ENCODE measurements around the gene INSIG1.

The INSIG1 gene

DNA sequence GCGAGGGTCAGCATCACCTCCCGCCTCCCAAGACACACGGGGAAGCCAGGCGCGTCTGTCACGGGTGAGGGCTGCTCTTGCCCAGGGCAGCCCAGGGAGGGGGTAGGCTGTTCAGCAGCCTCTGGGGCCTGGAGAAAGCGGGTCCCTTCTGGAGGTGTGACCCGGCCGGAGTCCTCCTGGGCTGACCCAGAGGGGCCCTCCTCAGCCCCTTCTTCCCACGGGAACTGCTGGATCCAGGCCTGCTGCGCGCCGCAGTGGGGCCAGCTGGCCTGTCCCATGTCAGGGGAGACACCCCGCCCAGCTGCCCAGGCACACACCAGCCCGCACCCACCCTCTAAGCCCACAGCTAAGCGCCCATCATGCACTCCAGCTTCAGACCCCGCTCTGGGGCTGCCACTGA is 41.8 kb downstream of the INSIG1 start:
- no peaks in the 10 kb centered on the region for H3K79me2 ChIP-seq (ENCODE audit: control insufficient read depth, insufficient read depth, low read length)
- H3K4me2 ChIP-seq (ENCODE audit: low read length) = no peak overlapping the region
- no peak overlapping the region for H3K4ac ChIP-seq (ENCODE audit: low read depth, low read length)
- no peaks in the 10 kb centered on the region for H3K4me1 ChIP-seq (ENCODE audit: control insufficient read depth, low read depth, low read length)
- no peak for DNase-seq
- H3K36me3 ChIP-seq (ENCODE audit: control insufficient read depth, insufficient read depth, low read length) = no peaks in the 10 kb centered on the region
- H2BK120ac ChIP-seq (ENCODE audit: low read depth, low read length) = no peak overlapping the region
- H3K4me3 ChIP-seq (ENCODE audit: low read length) = no peak overlapping the region
- no peak overlapping the region for H3K18ac ChIP-seq (ENCODE audit: low read length)
- H2BK15ac ChIP-seq (replicated peaks; ENCODE audit: low read depth) = no peak overlapping the region
- no peak overlapping the region for H4K5ac ChIP-seq (ENCODE audit: low read length)
- WGBS (ENCODE audit: extremely low coverage, insufficient coverage, low lambda C conversion rate) = no CpG with 5 or more reads among the region's 17 CpGs
- no peak overlapping the region for H2AK5ac ChIP-seq (ENCODE audit: low read length)
- no peak overlapping the region for H3K9ac ChIP-seq (ENCODE audit: low read length)
- no peak overlapping the region for H3K23ac ChIP-seq (ENCODE audit: low read length)
- no peaks in the 10 kb centered on the region for H3K27me3 ChIP-seq (ENCODE audit: insufficient read depth, low read length, poor library complexity)
- no peak overlapping the region for H3K56ac ChIP-seq (ENCODE audit: low read length)
- no peak overlapping the region for H2BK5ac ChIP-seq (ENCODE audit: low read length)
- H4K8ac ChIP-seq (ENCODE audit: low read depth, low read length) = no peak overlapping the region
- H3K27ac ChIP-seq (ENCODE audit: low read depth, low read length) = no peak overlapping the region
- no peaks in the 10 kb centered on the region for H3K79me1 ChIP-seq (ENCODE audit: low read length)

DNA sequence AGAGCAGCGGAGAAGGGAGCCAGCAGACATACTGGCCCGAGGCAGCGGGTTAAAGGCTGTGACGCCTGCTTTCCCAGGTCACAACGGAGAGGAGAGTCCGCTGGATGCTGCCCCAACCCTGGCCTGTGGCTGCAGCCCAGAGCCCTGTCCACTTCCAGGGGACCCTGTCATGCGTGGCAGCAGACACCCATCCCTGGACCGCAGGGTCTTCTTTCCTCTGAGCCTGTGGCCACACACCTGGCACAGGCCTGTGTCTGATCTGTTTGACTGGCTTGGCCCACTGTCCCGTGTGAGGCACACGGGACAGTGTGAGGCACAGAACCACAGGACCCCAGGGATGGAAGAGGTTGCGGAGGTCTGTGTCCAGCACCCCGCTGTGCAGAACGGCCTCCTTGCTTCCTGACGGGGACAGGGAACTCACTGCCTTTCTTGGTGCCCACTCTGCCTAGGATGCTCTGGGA is 42.4 kb downstream of the INSIG1 start:
- no peak overlapping the region for H4K5ac ChIP-seq (ENCODE audit: low read length)
- H3K9ac ChIP-seq (ENCODE audit: low read length) = no peak overlapping the region
- no peak overlapping the region for H3K4me2 ChIP-seq (ENCODE audit: low read length)
- no peaks in the 10 kb centered on the region for H3K79me2 ChIP-seq (ENCODE audit: control insufficient read depth, insufficient read depth, low read length)
- H3K4ac ChIP-seq (ENCODE audit: low read depth, low read length) = no peak overlapping the region
- H3K56ac ChIP-seq (ENCODE audit: low read length) = no peak overlapping the region
- H3K36me3 ChIP-seq (ENCODE audit: control insufficient read depth, insufficient read depth, low read length) = no peaks in the 10 kb centered on the region
- H2BK120ac ChIP-seq (ENCODE audit: low read depth, low read length) = no peak overlapping the region
- no peak overlapping the region for H2AK5ac ChIP-seq (ENCODE audit: low read length)
- no peak for DNase-seq
- H3K18ac ChIP-seq (ENCODE audit: low read length) = no peak overlapping the region
- no CpG with 5 or more reads among the region's 14 CpGs for WGBS (ENCODE audit: extremely low coverage, insufficient coverage, low lambda C conversion rate)
- H3K27ac ChIP-seq (ENCODE audit: low read depth, low read length) = no peak overlapping the region
- H3K79me1 ChIP-seq (ENCODE audit: low read length) = no peaks in the 10 kb centered on the region
- H3K27me3 ChIP-seq (ENCODE audit: insufficient read depth, low read length, poor library complexity) = no peaks in the 10 kb centered on the region
- H3K4me3 ChIP-seq (ENCODE audit: low read length) = no peak overlapping the region
- H4K8ac ChIP-seq (ENCODE audit: low read depth, low read length) = no peak overlapping the region
- no peak overlapping the region for H2BK5ac ChIP-seq (ENCODE audit: low read length)
- no peaks in the 10 kb centered on the region for H3K4me1 ChIP-seq (ENCODE audit: control insufficient read depth, low read depth, low read length)
- H2BK15ac ChIP-seq (replicated peaks; ENCODE audit: low read depth) = no peak overlapping the region
- no peak overlapping the region for H3K23ac ChIP-seq (ENCODE audit: low read length)

DNA sequence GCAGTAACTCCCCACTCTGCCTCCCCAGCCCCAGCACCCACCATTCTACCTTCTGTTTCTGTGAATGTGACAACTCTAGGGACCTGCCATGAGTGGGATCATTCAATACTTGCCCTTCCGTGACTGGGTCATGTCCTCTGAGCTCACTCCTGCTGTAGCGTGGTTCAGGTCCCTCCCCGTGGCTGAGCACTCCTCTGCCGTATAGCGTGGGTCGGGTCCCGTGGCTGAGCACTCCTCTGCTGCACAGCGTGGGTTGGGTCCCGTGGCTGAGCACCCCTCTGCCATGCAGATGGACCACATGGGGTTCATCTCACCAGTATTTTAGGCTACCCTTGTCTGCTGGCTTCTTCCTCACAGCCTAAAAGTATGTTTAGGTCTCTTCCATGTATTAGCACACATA is 43.0 kb downstream of the INSIG1 start:
- H3K27ac ChIP-seq (ENCODE audit: low read depth, low read length) = no peak overlapping the region
- no peak overlapping the region for H4K8ac ChIP-seq (ENCODE audit: low read depth, low read length)
- no peak for DNase-seq
- no peaks in the 10 kb centered on the region for H3K79me1 ChIP-seq (ENCODE audit: low read length)
- H3K9ac ChIP-seq (ENCODE audit: low read length) = no peak overlapping the region
- H3K4me2 ChIP-seq (ENCODE audit: low read length) = no peak overlapping the region
- WGBS (ENCODE audit: extremely low coverage, insufficient coverage, low lambda C conversion rate) = no CpG with 5 or more reads among the region's 9 CpGs
- no peak overlapping the region for H3K4me3 ChIP-seq (ENCODE audit: low read length)
- H3K79me2 ChIP-seq (ENCODE audit: control insufficient read depth, insufficient read depth, low read length) = no peaks in the 10 kb centered on the region
- no peak overlapping the region for H3K56ac ChIP-seq (ENCODE audit: low read length)
- no peaks in the 10 kb centered on the region for H3K27me3 ChIP-seq (ENCODE audit: insufficient read depth, low read length, poor library complexity)
- H2BK15ac ChIP-seq (replicated peaks; ENCODE audit: low read depth) = no peak overlapping the region
- no peak overlapping the region for H2BK120ac ChIP-seq (ENCODE audit: low read depth, low read length)
- no peak overlapping the region for H2BK5ac ChIP-seq (ENCODE audit: low read length)
- H3K23ac ChIP-seq (ENCODE audit: low read length) = no peak overlapping the region
- H3K18ac ChIP-seq (ENCODE audit: low read length) = no peak overlapping the region
- no peak overlapping the region for H2AK5ac ChIP-seq (ENCODE audit: low read length)
- no peak overlapping the region for H3K4ac ChIP-seq (ENCODE audit: low read depth, low read length)
- no peaks in the 10 kb centered on the region for H3K36me3 ChIP-seq (ENCODE audit: control insufficient read depth, insufficient read depth, low read length)
- no peaks in the 10 kb centered on the region for H3K4me1 ChIP-seq (ENCODE audit: control insufficient read depth, low read depth, low read length)
- no peak overlapping the region for H4K5ac ChIP-seq (ENCODE audit: low read length)

DNA sequence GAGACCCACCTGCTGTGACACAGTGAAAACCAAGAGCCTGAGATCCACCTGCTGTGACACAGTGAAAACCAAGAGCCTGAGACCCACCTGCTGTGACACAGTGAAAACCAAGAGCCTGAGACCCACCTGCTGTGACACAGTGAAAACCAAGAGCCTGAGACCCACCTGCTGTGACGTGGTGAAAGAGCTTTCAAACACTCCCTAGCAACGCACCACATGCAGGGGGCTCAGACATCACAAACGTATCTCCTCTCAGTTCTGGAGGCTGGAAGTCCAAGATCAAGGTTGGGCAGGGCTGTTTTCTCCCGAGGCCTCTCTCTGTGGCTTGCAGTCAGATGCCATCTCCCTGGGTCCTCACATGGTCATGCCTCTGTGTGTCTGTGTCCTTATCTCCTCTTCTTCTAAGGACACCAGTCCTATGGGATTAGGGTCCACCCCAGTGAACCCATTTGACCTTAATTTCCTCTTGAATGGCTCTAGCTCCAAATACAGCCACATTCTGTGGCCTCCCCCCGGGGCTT is 43.8 kb downstream of the INSIG1 start:
- no peaks in the 10 kb centered on the region for H3K79me2 ChIP-seq (ENCODE audit: control insufficient read depth, insufficient read depth, low read length)
- no peak overlapping the region for H2AK5ac ChIP-seq (ENCODE audit: low read length)
- H4K8ac ChIP-seq (ENCODE audit: low read depth, low read length) = no peak overlapping the region
- no peak overlapping the region for H2BK120ac ChIP-seq (ENCODE audit: low read depth, low read length)
- H2BK15ac ChIP-seq (replicated peaks; ENCODE audit: low read depth) = no peak overlapping the region
- H3K56ac ChIP-seq (ENCODE audit: low read length) = no peak overlapping the region
- no peaks in the 10 kb centered on the region for H3K36me3 ChIP-seq (ENCODE audit: control insufficient read depth, insufficient read depth, low read length)
- no peaks in the 10 kb centered on the region for H3K79me1 ChIP-seq (ENCODE audit: low read length)
- no peak overlapping the region for H3K23ac ChIP-seq (ENCODE audit: low read length)
- H3K27me3 ChIP-seq (ENCODE audit: insufficient read depth, low read length, poor library complexity) = no peaks in the 10 kb centered on the region
- H3K4me2 ChIP-seq (ENCODE audit: low read length) = no peak overlapping the region
- H3K18ac ChIP-seq (ENCODE audit: low read length) = no peak overlapping the region
- H3K4ac ChIP-seq (ENCODE audit: low read depth, low read length) = no peak overlapping the region
- WGBS (ENCODE audit: extremely low coverage, insufficient coverage, low lambda C conversion rate) = no CpG with 5 or more reads among the region's 5 CpGs
- no peak overlapping the region for H2BK5ac ChIP-seq (ENCODE audit: low read length)
- no peak overlapping the region for H3K4me3 ChIP-seq (ENCODE audit: low read length)
- H3K27ac ChIP-seq (ENCODE audit: low read depth, low read length) = no peak overlapping the region
- DNase-seq = no peak
- H4K5ac ChIP-seq (ENCODE audit: low read length) = no peak overlapping the region
- H3K4me1 ChIP-seq (ENCODE audit: control insufficient read depth, low read depth, low read length) = no peaks in the 10 kb centered on the region
- no peak overlapping the region for H3K9ac ChIP-seq (ENCODE audit: low read length)

DNA sequence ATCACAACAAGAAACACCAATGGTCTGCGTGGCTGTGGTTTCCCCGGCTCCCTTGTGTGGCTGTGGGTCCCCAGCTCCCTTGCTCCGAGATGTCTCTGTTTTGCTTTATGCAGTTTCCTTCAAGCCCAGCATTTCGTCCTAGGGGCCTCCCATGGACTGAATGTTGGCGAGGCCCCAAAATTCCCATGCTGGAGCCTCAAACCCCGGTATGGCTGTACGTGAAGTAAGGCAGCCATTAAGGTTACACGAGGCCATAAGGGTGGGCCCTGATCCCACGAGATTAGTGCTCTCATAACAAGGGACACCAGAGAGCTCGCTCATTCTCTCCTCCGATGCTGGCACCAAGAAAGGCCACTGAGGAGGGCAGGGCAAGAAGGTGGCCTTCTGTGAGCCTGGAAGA is 44.6 kb downstream of the INSIG1 start:
- Histone ChIP-seq H3K56ac (ENCODE audit: low read length) (no peak overlapping the region), H2BK5ac (ENCODE audit: low read length) (no peak overlapping the region), H3K79me1 (ENCODE audit: low read length) (no peaks in the 10 kb centered on the region), H3K23ac (ENCODE audit: low read length) (no peak overlapping the region), H4K5ac (ENCODE audit: low read length) (no peak overlapping the region), H3K4me1 (ENCODE audit: control insufficient read depth, low read depth, low read length) (no peaks in the 10 kb centered on the region), H3K4me3 (ENCODE audit: low read length) (no peak overlapping the region), H3K18ac (ENCODE audit: low read length) (no peak overlapping the region), H2BK120ac (ENCODE audit: low read depth, low read length) (no peak overlapping the region), H4K8ac (ENCODE audit: low read depth, low read length) (no peak overlapping the region), H3K4ac (ENCODE audit: low read depth, low read length) (no peak overlapping the region), H3K4me2 (ENCODE audit: low read length) (no peak overlapping the region), H3K79me2 (ENCODE audit: control insufficient read depth, insufficient read depth, low read length) (no peaks in the 10 kb centered on the region), H2BK15ac (replicated peaks; ENCODE audit: low read depth) (no peak overlapping the region), H3K27ac (ENCODE audit: low read depth, low read length) (no peak overlapping the region), H3K36me3 (ENCODE audit: control insufficient read depth, insufficient read depth, low read length) (no peaks in the 10 kb centered on the region), H3K27me3 (ENCODE audit: insufficient read depth, low read length, poor library complexity) (no peaks in the 10 kb centered on the region), H3K9ac (ENCODE audit: low read length) (no peak overlapping the region), H2AK5ac (ENCODE audit: low read length) (no peak overlapping the region)
- no CpG with 5 or more reads among the region's 11 CpGs for WGBS (ENCODE audit: extremely low coverage, insufficient coverage, low lambda C conversion rate)
- no peak for DNase-seq

DNA sequence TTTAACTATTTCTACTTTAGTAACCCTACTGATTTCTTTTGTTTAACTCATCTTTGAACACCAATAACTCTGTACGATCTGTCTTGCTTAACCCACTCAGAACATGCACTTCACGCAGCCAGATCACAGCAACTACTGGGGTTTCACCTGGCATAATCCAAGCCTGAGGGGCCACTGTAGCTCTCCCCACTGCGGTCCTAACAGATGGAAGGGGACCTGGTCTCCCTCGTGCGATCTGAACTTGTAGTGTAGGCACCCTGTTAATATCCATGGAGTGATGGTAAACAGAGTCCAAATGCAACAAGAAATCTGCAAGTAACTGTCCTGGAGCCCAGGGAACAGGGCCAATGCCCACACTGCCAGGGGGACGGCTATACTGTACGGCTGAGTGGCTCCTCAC is 45.5 kb downstream of the INSIG1 start:
- no peak overlapping the region for H3K56ac ChIP-seq (ENCODE audit: low read length)
- no peak overlapping the region for H3K23ac ChIP-seq (ENCODE audit: low read length)
- no peak overlapping the region for H3K9ac ChIP-seq (ENCODE audit: low read length)
- no peak overlapping the region for H2BK120ac ChIP-seq (ENCODE audit: low read depth, low read length)
- no peak overlapping the region for H3K27ac ChIP-seq (ENCODE audit: low read depth, low read length)
- H3K4me2 ChIP-seq (ENCODE audit: low read length) = no peak overlapping the region
- H4K5ac ChIP-seq (ENCODE audit: low read length) = no peak overlapping the region
- H3K18ac ChIP-seq (ENCODE audit: low read length) = no peak overlapping the region
- no peaks in the 10 kb centered on the region for H3K79me2 ChIP-seq (ENCODE audit: control insufficient read depth, insufficient read depth, low read length)
- H4K8ac ChIP-seq (ENCODE audit: low read depth, low read length) = no peak overlapping the region
- no peaks in the 10 kb centered on the region for H3K36me3 ChIP-seq (ENCODE audit: control insufficient read depth, insufficient read depth, low read length)
- no CpG with 5 or more reads among the region's 7 CpGs for WGBS (ENCODE audit: extremely low coverage, insufficient coverage, low lambda C conversion rate)
- H2AK5ac ChIP-seq (ENCODE audit: low read length) = no peak overlapping the region
- H3K79me1 ChIP-seq (ENCODE audit: low read length) = no peaks in the 10 kb centered on the region
- no peak overlapping the region for H3K4me3 ChIP-seq (ENCODE audit: low read length)
- no peak overlapping the region for H2BK15ac ChIP-seq (replicated peaks; ENCODE audit: low read depth)
- no peaks in the 10 kb centered on the region for H3K27me3 ChIP-seq (ENCODE audit: insufficient read depth, low read length, poor library complexity)
- H3K4ac ChIP-seq (ENCODE audit: low read depth, low read length) = no peak overlapping the region
- DNase-seq = no peak
- H3K4me1 ChIP-seq (ENCODE audit: control insufficient read depth, low read depth, low read length) = no peaks in the 10 kb centered on the region
- H2BK5ac ChIP-seq (ENCODE audit: low read length) = no peak overlapping the region

Measured in mesendoderm (in vitro differentiated cells).